GM18858 (cell line): ENCODE results near the gene SEMA3C.
A peak's percentile ranks its signal among the peaks of the same experiment; 100 is the strongest.

Source experiments
- ATAC-seq: cut with Tn5 transposase; IDR thresholded peaks from one replicate; pipeline ENCODE4 v1.9.1; 2021; ENCODE audit not compliant: unreplicated experiment

SEMA3C gene

DNA sequence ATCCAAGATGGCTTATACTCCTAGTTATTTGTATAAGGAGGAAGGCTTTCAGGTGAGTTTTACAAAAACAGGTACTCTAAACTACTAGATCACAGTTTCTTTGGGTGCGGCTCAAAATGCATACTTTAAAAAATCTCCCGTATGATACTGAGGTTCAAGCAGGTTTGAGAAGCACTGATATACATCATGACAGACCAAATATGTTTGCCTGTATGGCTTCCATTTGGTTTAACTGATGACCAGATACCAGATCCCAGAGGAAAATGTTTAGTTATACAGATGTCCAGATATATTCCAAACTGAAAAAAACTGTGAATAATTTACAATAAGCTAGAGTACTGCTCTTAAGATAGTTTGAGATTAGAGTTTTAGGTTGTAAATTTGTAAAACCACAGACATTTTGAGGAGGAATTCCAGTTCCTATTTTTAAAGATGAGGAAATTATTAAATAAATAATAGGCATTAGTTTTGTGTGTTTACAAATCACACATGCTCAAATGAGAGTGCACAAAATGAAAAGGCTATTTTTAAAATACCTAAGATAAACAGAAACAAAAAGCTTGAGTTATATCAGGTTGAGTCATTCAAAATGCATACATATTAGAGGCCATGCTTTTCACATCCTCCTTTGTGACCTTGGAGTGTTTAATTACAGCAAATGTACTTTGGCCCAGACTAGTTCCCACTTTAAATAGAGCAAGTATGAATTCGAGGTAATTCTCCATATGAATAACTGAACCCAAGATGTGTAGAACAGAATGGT, 60.5 kb downstream of the SEMA3C start:
- ATAC-seq: peak; percentile 83

DNA sequence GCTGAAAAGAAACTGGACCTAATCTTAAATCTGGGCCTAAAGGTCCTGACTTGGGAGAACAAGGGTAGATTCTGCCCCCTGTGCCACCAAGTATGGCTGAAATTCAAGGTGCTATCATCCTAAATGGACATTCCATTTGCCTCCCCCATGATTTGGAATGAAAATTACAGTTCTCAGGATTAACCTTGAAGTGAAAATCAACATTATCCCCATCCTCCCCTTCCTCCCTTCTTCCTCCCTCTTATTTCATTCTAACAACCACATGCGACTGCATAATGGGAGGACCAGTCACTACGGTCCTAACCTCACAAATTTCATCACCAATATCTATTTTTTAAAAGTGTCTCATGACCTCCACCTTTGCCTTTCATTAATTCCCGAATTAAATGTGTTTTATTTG, 62.1 kb downstream of the SEMA3C start:
- no peak for ATAC-seq

- no peak for ATAC-seq
These were observed 66.9 kb downstream of the SEMA3C start for GRCh38 chr7:80851896-80852476.

- ATAC-seq: no peak
These were observed 70.0 kb downstream of the SEMA3C start for GRCh38 chr7:80848841-80849240.

GRCh38 chr7:80847895-80848294, 71.0 kb downstream of the SEMA3C start:
- no peak for ATAC-seq

GRCh38 chr7:80847027-80847426, 71.8 kb downstream of the SEMA3C start:
- no peak for ATAC-seq

GRCh38 chr7:80844916-80845315, 73.9 kb downstream of the SEMA3C start:
- ATAC-seq: no peak

GRCh38 chr7:80843018-80843677, 75.7 kb downstream of the SEMA3C start:
- no peak for ATAC-seq

GRCh38 chr7:80842022-80842790, 76.6 kb downstream of the SEMA3C start:
- ATAC-seq: no peak

DNA sequence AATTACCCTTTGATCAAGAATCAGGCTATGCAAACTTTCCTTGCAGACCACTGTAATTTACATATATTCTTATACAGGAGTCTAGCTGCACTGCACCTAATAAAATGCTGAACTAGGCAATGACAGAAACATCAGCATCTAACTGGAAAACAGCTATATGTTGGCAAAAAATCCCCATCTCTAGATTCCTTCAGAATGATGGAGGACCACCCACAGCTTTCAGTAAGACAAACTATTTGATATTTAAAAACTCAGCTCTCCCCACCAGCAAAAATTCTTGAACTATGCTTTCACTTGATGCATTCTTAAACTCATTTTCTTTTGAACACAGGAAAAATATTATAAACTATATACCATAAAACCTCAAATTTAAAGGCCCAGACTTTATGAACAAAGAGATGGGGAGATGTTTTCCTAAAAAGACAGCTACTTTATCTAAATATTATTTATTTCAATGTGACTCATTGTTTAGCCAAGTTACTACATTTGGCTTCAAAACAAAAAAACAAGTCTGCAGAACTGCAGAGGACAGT, 77.4 kb downstream of the SEMA3C start:
- no peak for ATAC-seq

- ATAC-seq: no peak
These were observed 78.2 kb downstream of the SEMA3C start for GRCh38 chr7:80840681-80841080.

- no peak for ATAC-seq
These were observed 79.0 kb downstream of the SEMA3C start for GRCh38 chr7:80839855-80840254.

DNA sequence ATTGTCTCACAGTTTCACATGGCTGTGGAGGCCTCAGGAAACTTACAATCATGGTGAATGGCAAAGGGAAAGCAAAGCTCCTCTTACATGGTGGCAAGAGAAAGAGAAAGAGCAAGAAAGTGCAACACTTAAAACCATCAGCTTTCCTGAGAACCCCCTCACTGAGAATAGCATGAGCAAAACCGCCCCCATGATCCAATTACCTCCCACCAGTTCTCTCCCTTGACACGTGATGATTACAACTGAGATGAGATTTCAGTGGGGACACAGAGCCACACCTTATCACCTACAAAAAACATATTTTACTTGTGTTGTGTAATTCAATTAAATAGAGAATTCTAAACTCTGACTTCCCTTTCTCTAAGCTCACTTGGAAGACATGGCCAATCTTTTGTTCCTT, 80.2 kb downstream of the SEMA3C start:
- no peak for ATAC-seq

- ATAC-seq: no peak
These were observed 81.5 kb downstream of the SEMA3C start for GRCh38 chr7:80837345-80837744.

- no peak for ATAC-seq
These were observed 83.6 kb downstream of the SEMA3C start for GRCh38 chr7:80835251-80835650.

DNA sequence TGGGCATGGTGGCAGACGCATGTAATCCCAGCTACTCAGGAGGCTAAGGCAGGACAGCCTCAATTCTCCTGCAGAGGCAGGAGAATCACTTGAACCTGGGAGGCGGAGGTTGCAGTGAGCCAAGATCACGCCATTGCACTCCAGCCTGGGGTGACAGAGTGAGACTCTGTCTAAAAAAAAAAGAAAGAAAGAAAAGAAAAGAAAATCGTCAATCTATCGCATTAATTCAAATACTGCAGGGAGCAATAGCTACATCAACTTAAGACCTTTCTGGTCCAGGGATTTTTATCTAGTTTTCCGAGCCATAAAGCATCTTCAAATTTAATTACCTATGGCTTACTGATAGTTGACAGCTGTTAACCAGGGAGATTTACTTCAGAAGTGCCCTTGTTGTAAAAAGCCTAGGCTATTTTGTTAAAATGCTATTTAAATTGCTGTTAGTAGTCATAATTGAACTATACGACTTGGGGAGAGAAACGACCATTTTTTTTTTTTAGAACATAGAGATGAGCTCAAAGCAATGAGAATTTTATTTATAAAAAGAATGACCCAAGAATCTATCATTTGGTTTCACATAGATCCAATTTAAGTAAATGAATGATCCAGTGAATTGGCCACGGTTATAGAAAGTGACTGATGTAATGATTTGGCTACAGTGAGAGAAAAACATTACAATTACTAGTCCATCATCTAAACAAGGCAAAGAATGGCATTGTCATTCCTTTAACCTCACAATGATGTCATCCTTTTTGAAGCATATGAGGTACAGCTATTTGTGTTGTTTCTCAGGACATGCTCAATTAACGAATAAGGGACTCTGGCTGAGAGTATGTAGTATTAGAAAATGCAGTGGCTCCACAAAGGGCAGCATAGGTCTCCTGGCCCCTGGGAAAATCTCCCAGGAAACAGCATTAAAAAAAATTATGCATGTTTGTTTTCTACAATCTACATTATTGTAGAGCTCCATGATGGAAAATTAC, 85.3 kb downstream of the SEMA3C start:
- ATAC-seq: no peak

GRCh38 chr7:80832006-80832405, 86.8 kb downstream of the SEMA3C start:
- no peak for ATAC-seq

DNA sequence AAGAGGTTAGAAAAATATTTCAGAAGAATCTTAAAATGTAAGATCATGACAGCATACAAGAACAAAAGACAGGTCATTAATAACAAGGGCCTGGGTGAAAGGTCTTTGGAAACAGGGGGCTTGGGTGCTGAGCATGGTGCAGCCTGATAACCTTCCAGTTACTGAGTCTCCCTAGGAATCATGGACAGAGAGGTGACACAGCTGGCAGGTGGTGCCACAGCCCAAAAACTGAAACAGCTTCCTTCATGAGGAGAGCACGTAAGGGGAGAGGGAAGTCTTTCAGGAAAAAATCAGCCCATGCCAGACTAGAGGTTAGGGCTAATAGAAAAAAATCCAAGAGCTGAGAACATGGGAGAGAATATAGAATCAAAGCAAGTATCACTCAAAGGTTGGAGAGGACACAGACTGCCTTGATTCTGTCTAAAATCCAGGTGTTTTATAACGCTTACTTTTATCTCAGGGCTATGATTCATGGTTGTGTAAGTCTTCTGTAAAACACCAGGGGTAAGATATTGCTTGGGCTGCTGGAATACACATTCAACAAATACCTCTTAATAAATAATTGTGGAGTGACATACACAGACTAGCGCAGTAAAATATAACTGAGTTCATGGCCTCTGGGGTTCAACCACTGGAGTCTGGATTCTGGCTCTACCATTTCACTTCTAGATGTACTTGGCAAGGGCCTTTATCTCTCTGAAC, 88.1 kb downstream of the SEMA3C start:
- ATAC-seq: no peak

- ATAC-seq: no peak
These were observed 88.8 kb downstream of the SEMA3C start for GRCh38 chr7:80830010-80830409.
